RKO (cell line): Measurements from ENCODE around the gene HP1BP3.

Experiments
- DNase-seq: peaks from one replicate; pipeline ENCODE4 v3.0.0-alpha.2; 2016; ENCODE audit warnings: low spot score

The HP1BP3 gene

DNA sequence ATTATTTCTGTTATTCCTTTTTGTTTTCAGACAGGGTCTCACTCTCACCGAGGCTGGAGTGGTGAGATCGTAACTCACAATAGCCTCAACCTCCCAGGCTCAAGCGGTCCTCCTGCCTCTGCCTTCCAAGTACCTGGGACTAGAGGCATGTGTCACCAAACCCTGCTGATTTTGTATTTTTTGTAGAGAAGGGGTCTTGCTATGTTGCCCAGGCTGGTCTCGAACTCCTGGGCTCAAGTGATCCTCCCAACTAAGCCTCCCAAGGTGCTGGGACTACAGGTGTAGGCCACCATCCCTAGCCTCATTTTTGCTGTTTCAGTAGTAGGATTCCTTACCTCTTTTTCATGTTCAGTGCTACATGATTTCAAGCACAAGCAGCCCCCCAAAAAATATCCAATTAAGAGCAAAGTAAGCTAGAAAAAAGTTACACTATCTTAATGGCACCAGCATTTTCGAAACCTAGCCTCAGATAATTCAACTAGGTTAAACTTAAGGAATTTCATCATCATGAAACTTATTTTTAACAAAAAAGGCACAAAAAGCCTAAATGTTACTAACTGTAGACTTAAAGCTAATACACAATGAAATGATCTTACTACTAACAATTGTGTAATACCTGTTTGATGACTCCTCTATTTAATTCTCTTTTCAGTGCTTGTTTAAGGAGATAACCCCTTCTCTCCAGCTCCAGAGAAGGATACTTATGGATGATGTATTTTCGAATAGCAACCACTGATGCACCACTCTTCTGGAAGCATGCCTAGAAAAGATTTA lies 16.6 kb downstream of the HP1BP3 start:
- DNase-seq, result no peak

DNA sequence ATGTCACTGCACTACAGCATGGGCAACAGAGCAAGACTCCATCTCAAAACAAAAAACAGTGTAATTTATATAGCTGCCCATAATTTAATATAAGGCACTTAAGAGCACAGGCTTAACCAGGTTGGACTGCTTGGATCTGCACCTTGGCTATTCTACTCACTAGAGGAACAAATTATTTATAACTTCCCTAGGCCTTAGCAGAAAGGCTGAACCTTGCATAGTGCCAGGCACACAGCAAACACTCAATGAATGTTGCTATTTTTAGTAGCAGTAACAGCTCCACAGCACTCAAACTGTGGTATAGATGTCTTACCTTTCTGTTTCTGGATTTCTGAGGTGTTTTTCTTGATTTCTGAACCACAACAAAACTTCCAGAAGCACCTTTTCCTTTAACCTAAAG lies 19.8 kb downstream of the HP1BP3 start:
- DNase-seq, result no peak

DNA sequence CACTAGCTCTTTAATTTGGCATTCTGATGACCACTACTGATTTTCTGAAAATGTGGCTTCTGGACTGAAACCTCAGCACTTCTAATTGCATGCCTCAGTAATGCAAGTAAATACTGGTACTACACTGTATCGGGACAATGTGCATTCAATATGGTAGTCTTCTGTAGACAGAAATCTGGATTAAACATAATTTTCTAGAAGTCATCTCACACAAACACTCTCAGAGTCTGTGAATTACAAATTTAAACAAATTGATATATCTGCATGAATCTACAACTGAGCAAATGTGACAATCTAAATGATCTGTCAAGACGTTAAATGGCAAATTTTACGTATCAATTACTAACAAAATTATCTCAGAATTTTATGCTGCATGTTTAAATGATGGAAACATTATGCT lies 23.7 kb downstream of the HP1BP3 start:
- no peak for DNase-seq

DNA sequence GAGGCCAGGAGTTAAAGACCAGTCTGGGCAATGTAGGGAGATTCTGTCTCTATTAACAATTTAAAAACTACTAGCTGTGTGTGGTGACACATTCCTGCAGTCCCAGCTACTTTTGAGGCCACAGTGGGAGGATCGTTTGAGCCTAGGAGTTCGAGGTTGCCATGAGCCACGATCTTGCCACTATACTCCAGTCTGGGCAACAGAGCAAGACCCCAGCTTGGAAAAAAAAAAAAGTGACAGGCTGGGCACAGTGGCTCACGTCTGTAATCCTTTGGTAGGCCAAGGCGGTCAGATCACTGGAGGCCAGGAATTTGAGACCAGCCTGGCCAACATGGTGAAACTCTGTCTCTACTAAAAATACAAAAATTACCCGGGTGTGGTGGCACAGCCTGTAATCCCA lies 26.8 kb downstream of the HP1BP3 start:
- DNase-seq, result no peak

DNA sequence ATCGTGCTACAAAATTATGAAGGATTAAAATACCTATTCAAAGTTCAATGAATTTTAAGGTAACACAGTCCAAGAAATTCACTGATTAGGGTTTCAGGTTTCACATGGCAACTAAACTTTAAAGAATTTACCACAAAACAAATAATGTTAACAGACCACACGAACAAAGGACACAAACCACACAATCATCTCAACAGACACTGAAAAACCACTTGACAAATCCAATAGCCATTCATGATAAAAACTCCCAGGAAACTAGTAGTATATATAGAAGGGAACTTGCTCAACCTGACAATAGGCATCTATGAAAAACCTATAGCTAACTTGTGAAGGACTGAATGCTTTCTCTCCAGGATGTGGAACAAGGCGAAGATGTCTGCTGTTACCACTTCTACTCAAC lies 33.5 kb downstream of the HP1BP3 start:
- no peak for DNase-seq

DNA sequence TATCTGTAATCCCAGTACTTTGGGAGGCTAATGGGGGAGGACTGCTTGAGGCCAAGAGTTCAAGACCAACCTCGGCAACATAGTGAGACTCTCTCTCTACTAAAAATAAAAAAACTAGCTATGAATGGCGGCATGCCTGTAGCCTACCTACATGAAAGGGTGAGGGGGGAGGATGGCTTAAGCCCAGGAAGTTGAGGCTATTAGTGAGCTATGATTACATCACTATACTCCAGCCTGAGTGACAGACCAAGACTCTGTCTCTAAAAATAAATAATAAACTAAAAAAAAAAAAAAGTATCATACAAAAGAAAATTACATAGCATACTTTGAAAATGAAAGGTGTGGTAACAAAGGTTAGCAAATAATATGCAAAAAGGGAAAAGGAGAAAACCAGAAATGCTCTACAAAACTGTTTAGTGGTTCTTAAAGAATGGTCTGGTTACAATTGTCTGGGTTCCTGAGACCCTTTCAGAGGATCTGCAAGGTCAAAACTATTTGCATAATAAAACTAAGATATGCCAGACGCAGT lies 35.6 kb downstream of the HP1BP3 start:
- no peak for DNase-seq

DNA sequence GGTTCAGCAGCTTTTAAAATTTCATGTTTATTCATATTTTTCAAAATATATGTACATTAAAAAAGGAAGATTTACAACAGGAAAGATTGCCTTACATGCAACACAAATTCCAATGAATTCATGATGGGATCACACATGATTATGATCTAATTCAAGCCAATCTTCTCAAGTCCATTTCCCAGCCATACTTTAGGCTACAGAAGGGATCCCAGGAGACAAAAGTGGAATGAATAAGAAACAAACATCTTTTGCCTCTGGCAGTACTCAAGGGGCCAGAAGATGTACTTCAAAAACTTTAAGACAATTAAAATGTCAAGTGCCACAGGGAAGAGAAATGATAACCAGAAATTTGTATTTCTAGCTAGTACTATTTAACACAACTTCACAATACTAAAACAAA lies 44.4 kb downstream of the HP1BP3 start:
- DNase-seq, result no peak

DNA sequence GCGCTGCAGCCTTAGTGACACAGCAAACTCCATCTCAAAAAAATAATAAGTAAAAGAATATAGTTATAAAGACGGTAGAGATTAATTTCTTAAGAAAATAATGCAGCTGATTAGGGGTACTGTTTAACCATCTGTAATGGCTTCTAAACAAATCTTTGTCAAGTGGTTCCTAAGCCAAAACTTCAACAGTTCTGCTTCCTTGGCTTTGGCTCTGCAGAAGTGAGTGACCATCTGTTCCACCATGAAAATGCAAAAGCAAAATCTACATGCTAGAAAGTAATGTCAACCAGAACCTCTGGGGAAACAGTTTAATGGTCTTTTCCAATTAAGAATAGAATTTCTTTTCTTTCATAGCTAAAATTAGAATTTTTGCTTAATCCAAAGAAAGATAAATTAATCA lies 46.3 kb downstream of the HP1BP3 start:
- no peak for DNase-seq

DNA sequence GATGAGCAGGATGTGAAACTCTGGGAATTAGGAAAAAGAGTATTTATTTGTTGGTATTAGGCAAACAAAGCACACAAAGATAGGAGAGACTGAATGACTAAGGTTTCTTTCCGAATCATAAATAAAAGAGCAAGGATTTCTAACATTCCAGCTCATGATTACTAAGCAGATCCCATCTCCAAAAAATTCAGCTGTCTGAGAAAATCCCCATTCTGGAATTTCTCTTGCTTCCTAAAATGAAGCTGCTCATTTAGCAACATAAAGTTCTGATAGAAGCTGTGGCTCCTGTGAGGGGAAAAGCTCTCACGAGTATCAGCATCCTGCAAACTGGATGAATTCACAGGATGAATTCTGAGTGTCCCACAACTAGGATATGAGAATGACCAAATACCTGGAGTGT lies 47.9 kb downstream of the HP1BP3 start:
- DNase-seq, result peak; percentile 19

DNA sequence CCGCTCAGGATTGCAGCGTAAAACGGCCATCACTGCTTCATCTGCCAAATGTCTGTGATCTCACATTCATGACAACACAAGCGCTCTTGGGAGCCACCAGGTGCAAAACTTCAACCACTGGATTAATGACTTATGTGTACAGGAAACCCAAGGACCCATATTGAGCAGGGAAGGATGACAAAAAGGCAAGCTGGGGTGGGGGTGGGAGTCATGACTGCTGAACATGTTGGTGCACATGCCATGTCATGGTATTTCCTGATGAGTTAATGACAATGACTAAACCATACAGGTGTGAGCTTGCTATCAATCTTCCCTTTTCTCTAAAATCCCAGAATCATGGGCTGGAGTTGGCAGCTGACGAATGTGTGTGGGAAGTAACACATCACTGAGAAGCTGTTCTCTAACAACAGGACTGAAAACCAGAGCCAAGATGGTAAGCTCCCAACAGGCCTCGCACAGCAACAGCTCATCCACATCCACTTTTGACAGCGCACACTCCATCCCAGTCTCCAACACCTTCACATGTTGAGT lies 51.5 kb downstream of the HP1BP3 start:
- peak; percentile 25 for DNase-seq

DNA sequence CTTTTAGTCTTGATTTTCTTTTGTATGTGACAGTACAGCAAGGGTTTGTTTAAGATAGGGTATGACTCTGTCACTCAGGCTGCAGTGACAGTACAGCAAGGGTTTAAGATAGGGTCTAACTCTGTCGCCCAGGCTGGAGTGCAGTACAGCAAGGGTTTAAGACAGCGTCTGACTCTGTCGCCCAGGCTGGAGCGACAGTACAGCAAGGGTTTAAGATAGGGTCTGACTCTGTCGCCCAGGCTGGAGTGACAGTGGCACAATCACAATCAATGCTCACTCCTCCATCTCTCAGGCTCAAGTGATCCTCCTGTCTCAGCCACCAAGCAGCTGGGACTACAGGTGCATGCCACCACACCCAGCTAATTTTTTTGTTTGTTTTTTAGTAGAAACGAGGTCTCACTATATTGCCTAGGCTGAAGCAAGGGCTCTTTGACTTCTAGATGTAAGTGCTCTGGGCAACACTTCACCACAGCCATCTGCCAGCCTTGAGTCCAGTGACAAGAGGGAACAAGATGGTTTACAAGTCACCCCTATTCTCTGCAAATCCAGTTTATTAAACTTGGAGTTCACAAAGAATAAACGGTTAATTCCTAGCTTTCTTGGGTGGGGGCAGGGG lies 53.6 kb downstream of the HP1BP3 start:
- no peak for DNase-seq

DNA sequence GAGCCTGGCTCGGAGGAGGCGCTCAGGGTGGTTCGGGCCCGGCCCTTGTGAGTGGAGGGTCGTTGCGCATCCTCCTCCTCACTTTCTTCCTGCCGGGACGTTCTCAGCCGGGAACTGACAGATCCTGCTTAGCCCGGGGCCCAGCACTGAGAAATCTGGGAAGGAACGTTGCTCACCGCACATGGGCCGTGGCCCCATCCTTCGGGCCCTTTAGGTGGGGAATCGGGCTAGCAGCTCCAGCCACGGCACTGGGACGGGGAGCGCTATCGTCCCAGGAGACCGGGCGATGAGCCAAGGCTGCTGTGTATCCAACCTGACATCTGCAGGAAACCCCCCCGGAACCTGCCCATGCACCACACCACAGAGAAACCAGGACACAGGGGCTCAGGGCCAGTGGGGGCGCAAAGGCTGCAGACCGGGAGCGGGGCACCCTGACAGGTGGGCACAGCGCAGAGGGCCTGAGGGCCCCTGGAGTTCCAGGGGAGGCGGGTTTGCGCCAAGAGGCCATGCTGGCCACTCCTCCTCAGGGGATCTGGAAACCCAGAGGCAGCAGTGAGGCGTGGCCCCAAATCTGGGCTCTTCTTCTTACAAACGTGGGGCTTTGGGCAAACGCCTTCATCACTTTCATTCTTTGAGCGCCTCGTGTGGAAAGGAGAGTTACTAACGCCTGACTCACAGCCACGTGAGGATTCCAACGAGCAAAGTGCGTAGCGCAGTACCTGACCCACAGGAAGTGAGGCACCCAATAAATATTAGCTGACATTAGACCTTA lies 54.3 kb downstream of the HP1BP3 start, which contains the start of gene SH2D5:
SH2D5 (minus strand) TSS at position 116 of the 772 bp plus-strand sequence. CDS start 4,659 bp downstream, outside the sequence.
- DNase-seq, result peak; percentile 99

DNA sequence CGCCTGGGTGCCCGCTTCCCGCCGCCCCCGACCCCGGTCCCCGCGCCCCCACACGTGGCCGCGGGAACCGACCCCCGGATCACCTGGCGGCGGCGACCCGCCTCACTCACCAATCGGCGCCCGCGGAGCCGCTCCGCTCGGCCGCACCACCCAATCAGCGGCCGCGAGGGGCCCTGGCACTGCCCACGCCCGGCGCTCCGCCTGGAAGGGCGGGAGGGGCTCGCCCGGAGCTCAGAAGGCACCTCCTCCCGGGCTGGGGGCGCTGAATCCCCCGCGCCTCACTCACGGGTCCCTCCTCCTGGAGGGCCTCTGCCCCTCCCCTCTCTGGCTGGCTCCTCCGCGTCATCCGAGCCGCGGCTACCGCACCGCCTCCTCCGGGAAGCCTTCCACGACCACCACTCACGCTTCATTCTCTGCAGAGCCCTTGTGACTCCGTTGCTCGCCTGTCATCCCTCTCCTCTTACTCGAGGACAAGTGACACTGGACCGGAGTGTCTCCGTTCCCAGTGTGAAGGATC lies 55.0 kb downstream of the HP1BP3 start:
- DNase-seq, result no peak

DNA sequence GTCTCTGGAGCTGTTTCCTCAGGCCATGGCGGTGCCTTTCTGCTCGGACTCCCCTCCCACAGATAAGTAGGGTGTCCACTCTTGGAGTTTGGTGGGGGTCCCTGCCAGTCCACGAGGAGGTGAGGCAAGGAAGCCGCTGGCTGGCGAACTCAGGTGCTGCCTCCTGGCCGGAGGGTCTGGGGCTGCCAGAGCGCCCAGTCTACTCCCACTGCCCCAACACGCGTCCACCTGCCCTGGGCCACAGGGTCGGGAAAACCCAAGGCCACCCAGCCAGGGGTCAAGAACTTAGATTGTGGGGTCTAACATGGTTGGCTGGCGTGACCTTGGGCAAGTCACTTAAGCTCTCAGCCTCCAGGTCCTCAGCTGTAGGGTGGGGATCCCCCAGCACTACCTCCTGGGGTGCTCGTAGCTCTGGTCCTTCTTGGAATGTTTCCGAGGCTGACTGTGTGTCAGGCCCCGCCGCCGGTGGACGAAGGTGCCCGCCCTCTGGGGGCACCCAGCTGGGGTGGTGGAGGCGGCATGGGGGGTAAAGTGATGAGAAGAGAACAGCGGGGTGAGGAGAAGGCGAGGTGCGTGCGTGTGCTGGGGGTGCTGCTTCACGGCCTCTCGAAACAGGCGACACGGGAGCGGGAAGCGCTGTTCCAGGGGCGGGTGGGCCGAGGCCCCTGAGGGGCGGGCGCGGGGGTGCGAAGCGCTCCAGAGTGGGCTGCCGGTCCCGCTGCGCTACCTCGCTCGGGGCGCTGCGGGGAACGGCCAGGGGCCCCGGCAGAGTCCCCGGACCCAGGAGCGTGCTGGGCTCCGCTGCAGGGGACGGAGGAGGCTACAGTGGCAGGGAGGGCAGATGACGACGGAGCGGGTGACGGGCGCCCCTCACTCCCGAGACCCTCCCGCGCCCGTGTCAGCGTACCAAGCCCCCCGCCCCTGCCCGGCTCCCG lies 55.8 kb downstream of the HP1BP3 start:
- no peak for DNase-seq

DNA sequence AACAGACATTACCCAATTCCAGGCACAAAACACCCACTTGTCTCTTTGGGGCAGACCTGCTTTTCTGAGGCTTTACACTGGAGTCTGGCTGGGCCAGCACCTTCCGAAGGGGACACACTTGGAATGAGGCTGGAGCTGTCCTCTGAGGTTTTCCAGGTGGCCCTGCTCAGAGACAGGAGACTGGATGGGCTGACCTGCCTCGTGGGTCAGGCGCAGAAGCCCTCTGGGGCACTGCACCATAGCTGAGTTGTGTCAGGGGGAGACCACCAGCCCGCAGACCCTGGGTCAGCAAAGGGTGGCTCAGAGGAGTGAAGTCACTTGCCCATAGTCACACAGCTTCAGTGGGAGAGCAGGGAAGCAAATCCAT lies 56.4 kb downstream of the HP1BP3 start:
- no peak for DNase-seq

DNA sequence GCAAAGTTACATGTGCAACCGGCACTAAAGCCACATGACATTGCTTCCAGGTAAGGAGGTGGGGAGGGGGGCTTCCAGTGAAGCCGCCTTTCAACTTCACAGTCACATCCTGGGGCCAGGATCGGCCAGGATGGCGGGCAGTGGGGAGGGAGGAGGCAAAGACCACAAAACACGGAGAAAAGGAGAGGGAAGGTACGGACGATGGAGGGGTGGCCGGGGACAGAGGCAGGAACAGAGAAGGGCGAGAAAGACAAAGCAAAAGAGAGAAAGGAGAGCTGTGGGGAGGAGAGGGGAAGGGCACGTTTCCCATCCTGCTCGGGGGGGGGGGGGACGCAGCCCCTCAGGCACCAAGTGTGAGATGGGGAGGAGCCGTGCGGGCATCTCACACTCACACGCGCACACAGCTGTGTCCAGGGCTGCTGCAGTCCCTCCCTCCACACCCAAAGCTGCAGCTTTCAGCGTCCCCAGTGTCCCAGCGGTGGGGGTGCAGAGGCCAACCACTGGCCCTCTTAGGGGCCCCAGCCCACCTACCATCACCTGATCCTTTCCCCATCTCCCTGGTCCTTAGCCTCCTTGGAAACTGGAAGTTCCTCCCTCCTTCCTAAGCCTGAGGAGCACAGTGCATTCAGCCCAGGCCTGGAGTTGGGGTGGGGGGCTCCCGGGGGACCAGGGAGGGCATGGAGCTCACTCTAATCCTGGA lies 57.0 kb downstream of the HP1BP3 start:
- no peak for DNase-seq

DNA sequence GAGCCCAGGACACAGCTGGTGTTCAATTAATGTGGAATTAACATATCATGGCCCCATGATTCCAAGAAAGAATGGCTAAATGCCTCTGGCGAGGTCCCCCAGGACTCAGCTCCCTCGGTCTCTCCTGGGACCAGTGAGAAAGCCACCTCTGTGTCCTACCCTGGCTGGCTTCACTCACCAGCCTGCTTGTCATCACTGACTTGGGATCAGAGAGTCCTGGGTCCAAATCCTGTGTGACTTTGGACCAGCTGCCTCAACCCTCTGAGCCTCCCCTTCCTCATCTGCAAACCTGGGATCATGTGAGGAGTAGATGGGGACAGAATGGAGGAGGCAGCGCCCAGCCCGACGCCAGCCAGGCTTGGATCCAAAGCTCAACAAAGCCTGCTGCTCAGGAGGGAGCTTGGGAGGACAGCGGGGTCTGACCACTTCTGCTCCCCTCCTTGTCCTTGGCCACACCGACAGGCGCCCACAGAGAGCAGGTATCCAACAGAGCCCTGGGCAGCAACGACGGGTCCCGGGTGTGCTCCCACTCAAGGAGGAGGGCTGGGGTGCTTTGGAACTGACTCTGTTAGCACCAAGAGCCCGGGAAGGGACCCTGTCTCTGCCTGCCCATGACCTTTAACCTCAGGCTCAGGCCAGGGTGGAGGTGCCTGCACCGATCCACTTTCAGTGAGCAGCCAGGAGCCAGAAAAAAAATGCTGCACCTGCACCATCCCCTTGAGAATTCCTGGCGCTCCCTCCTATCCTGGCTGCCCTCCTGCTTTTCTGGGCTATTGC lies 57.8 kb downstream of the HP1BP3 start:
- no peak for DNase-seq

DNA sequence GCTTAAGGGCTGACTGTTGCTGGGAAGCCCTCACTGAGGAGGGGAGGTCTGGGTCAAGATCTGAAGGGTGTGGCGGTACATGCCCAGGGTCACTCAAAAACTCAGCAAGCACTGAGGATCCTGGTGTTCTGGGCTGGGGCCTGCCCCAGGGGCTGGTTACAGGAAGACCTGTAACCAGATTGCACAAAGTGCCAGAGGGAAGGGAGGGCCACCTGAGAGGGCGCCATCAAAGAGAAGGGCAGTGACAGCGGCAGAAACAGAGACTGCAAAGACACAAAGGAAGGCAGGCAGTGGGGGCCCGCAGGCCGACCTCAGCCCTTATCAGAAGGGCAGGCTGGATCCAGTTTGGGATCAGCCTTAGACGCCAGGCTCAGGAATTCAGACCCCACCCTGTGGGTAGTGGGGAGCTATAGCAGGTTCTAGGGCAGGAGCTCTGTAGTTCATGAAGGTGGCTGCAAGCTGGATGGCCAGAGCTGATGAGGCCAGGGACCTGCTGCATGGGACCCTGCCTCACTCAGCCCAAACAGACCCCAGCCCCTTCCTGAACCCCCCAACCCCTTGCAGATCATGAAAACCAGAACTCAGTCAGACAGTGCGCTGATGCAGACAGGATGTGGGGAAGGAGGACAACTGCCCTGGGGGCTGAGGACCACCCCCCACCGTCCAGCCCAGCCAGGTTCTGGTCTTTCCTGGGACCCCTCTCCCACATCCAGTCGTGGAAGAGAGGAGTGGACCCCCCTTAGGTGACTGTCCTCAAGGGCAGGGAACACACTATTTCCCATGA lies 58.5 kb downstream of the HP1BP3 start:
- DNase-seq, result no peak

DNA sequence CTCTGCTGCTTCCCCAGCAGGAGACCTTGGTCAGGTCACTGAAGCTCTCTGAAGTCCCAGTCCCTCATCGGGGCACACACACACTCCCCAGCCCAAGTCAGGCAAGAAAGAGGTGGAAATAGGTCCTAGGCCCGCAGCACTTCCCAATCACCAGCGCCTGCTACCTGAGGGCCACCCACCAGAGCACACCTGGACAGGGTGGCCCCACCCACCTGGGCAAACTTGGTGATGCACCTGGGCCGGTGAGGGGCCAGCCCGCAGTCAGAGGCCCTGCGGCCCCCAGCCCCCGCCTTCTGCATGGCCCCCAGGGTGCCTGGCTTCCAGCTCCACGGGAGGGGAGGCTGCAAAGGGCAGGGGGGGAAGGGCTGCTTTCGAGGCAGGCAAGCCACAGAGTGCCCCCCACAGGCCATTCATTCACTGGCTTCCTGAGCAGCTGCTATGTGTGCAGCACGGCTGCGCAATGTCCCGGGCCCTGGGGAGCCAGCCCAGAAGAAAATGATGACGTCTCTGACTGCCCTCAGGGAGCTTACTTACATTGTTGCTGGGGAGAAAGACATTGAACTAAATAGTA lies 59.3 kb downstream of the HP1BP3 start:
- DNase-seq, result no peak
